A673 (cell line): ENCODE measurements around the gene TRAF1. TPM values are rescaled to one million over a fixed set of nuclear protein-coding genes. Genes with fewer than 3 reads are reported as not detected.

Source experiments
- BruUV-seq: library from RNA; stranded (reverse); fragments of 400-500 nt; replicated peaks from 2 replicates; lab custom pipeline; 2021; lab: Mats Ljungman, UMichigan
- CTCF ChIA-PET: fragments of 300-600 bp; sonication (Branson Sonifier 250); formaldehyde crosslinking; loops from one replicate; lab custom pipeline; 2022; ENCODE audit warnings: antibody characterized with exemption; lab: Charles Lee
- POLR2A ChIA-PET: fragments of 300-600 bp; sonication (Branson Sonifier 250); formaldehyde crosslinking; loops from one replicate; lab custom pipeline; 2022; ENCODE audit warnings: antibody characterized with exemption; ENCODE audit not compliant: low non-redundant PET; lab: Charles Lee
- DNase-seq: peaks from one replicate; pipeline ENCODE4 v3.0.0-alpha.2; 2015; ENCODE audit warnings: low spot score
- H3K27ac ChIP-seq: fragments of 200-600 bp; sonication (generic); 2 replicates; pipeline ENCODE4 v1.5.1; 2016; ENCODE audit warnings: mixed run types, low read depth, mild to moderate bottlenecking, mixed read lengths, antibody characterized with exemption, low read length; ENCODE audit not compliant: poor library complexity, severe bottlenecking
- H3K27me3 ChIP-seq: fragments of 200-600 bp; sonication (generic); replicated peaks from 2 replicates; pipeline ENCODE4 v1.6.1; 2017; ENCODE audit warnings: mixed run types, low read depth, mild to moderate bottlenecking, mixed read lengths, antibody characterized with exemption, low read length; ENCODE audit not compliant: insufficient read depth, poor library complexity
- H3K36me3 ChIP-seq: fragments of 200-600 bp; sonication (generic); 2 replicates; pipeline ENCODE4 v1.6.1; 2016; ENCODE audit warnings: mixed run types, mild to moderate bottlenecking, mixed read lengths, antibody characterized with exemption, low read length; ENCODE audit not compliant: insufficient read depth, poor library complexity, severe bottlenecking
- H3K4me1 ChIP-seq: fragments of 200-600 bp; sonication (generic); 2 replicates; pipeline ENCODE4 v1.6.1; 2017; ENCODE audit warnings: mixed run types, mild to moderate bottlenecking, mixed read lengths, antibody characterized with exemption, low read length; ENCODE audit not compliant: insufficient read depth, poor library complexity, severe bottlenecking
- H3K4me3 ChIP-seq: fragments of 200-600 bp; sonication (generic); 2 replicates; pipeline ENCODE4 v1.5.1; 2016; ENCODE audit warnings: low read depth, mixed run types, mild to moderate bottlenecking, mixed read lengths, low read length; ENCODE audit not compliant: poor library complexity, severe bottlenecking
- H3K9me3 ChIP-seq: fragments of 200-600 bp; sonication (generic); 2 replicates; pipeline ENCODE4 v1.6.1; 2016; ENCODE audit warnings: mixed run types, low read depth, mild to moderate bottlenecking, mixed read lengths, antibody characterized with exemption, low read length; ENCODE audit not compliant: poor library complexity, severe bottlenecking
- CTCF ChIP-seq: fragments of 300-800, 200-600 bp; sonication (generic); conservative IDR thresholded peaks from 2 replicates; pipeline ENCODE4 v1.5.1; 2017; ENCODE audit warnings: low read depth, mild to moderate bottlenecking, antibody characterized with exemption, low read length, moderate library complexity, mixed read lengths
- EZH2 ChIP-seq: fragments of 200-600 bp; sonication (generic); IDR thresholded peaks from 2 replicates; pipeline ENCODE4 v1.6.1; 2017; ENCODE audit warnings: borderline replicate concordance, low read depth, mild to moderate bottlenecking, mixed read lengths, antibody characterized with exemption, low read length; ENCODE audit not compliant: poor library complexity, severe bottlenecking
- intact Hi-C: fragments of 100-400 bp; cut with micrococcal nuclease; formaldehyde crosslinking; loops from one replicate; pipeline ENCODE4 v1.10.0; 2022; ENCODE audit not compliant: unreplicated experiment
- total RNA-seq: library from RNA; stranded (reverse); gene quantifications from 2 replicates; pipeline ENCODE4 v1.2.3, GENCODE V29; 2021

TRAF1 gene
- total RNA-seq, 1 experiment from 2014 or later: 0.73 TPM

DNA sequence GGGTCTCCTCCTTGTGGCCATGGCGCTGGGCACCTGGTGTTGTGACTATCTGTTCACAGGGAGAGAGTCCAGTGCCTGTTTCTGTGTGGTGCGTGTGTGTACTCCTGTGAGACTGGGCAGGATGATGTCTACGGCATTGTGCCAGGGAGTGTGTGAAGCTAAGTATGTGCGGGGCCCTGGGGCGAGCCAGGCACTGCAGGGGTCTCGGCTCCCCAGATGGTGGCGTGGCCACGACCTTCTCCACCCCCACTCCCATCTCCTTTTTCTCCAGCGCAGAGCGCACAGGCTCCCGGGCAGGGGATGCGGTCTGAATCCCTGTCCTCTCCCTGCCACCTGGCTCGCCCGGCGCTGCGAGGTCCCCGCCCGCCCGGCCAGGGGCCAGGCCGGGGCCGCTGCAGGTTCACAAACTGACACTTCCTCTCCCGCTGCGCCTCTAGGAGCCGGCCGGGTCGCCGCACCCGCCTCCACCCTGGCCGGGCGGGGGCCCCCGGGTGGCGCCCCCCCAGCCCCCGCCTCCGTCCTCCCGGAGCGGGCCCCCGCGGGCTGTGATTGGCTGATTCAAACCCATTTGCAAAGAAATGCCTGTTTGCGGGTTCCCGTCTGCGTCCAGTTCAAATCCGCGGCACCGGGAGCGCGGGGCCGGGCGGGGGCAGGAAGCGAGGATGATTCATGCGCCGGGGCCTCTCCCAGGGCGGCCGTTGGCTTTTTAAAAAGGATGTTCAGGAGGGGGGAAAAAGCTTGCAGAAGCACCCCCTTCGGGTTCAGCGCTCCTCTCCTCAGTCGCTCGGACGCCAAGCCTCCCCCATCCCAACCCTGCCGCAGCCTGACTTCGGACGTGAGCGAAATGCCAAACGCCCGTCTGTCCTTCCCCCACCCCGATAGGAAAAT lies 50.4 kb downstream of the TRAF1 start:
- TF ChIP-seq CTCF (no peak), EZH2 (no peak)
- DNase-seq: peak; percentile 81

DNA sequence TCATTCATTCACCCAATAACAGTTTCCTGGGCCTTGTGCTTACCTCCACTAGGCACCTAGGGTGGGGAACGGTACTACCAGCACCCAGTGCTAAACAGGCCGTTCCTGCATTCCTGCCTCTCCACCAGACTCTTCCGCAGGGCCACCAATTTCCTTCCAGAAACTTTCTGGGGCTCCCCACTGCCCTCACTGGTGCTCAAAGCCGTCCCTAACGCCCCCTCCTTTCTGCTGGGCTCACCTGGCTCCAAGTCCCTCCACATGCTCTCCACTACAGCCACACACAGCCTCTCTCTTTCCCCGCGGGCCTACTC lies 51.0 kb downstream of the TRAF1 start:
- H3K4me1 ChIP-seq: peaks cover 22% of the 10 kb centered on the region
- no TSS peak for BruUV-seq
- TF ChIP-seq CTCF (no peak), EZH2 (no peak)
- H3K27me3 ChIP-seq: no peaks in the 10 kb centered on the region
- ChIA-PET POLR2A (no interaction called here), CTCF (no interaction called here)
- peaks cover 25% of the 10 kb centered on the region for H3K36me3 ChIP-seq
- intact Hi-C loops: loop anchor here (5.0 kb wide), 1 partner anchor 62 kb away; no protein-coding TSS in a partner anchor
- no peaks in the 10 kb centered on the region for H3K9me3 ChIP-seq
- H3K4me3 ChIP-seq: peak overlapping the region; percentile 96
- peak overlapping the region; percentile 86 for H3K27ac ChIP-seq
- DNase-seq: no peak

More for the DNA sequence above, 50.4 kb downstream of the TRAF1 start:
- intact Hi-C loops: loop anchor here (5.0 kb wide), 1 partner anchor 61 kb away; no protein-coding TSS in a partner anchor
- peak overlapping the region; percentile 96 for H3K4me3 ChIP-seq
- ChIA-PET CTCF (no interaction called here), POLR2A (no interaction called here)
- peak overlapping the region; percentile 86 for H3K27ac ChIP-seq
- H3K9me3 ChIP-seq: no peaks in the 10 kb centered on the region
- no TSS peak for BruUV-seq
- no peaks in the 10 kb centered on the region for H3K27me3 ChIP-seq
- H3K4me1 ChIP-seq: peaks cover 22% of the 10 kb centered on the region
- H3K36me3 ChIP-seq: peaks cover 23% of the 10 kb centered on the region

GRCh38 chr9:120875195-120875565 lies 51.4 kb downstream of the TRAF1 start:
- intact Hi-C loops: loop anchor here (5.0 kb wide), 1 partner anchor 62 kb away; no protein-coding TSS in a partner anchor
- Histone ChIP-seq H3K27me3 (no peaks in the 10 kb centered on the region), H3K4me3 (peak overlapping the region; percentile 96), H3K9me3 (no peaks in the 10 kb centered on the region), H3K27ac (peak overlapping the region; percentile 86), H3K4me1 (peaks cover 22% of the 10 kb centered on the region), H3K36me3 (peaks cover 25% of the 10 kb centered on the region)
- BruUV-seq: TSS peak; percentile 21
- DNase-seq: no peak
- ChIA-PET CTCF (no interaction called here), POLR2A (interaction anchor here (0.6 kb wide), 1 partner anchor 149 kb away, joined by 3 read pairs; no protein-coding TSS in a partner anchor)
- no peak for TF ChIP-seq CTCF
- no peak for TF ChIP-seq EZH2
